ENCODE data around the gene REXO1.
"Not testable (repeated sequence)": the region's sequence is repeated elsewhere in the genome, so short reads cannot be mapped to it uniquely, and the experiment has no call there.

Gene REXO1

GRCh38 chr19:1882089-1882785 lies 34.0 kb upstream of the REXO1 start:
- Histone ChIP-seq H4K8ac (ENCODE audit: low read length) (peak overlapping the region; percentile 9), H3K36me3 (ENCODE audit: control insufficient read depth in 1 of 2, insufficient read depth in 2 of 2, low read depth in 1 of 2, low read length in 2 of 2) (peaks cover 0 to 34% of the 10 kb centered on the region in 2 experiments), H2BK12ac (ENCODE audit: low read length in 2 of 2) (no peak overlapping the region), H3K27ac (ENCODE audit: low read length, poor library complexity, severe bottlenecking) (no peak overlapping the region), H3K4ac (ENCODE audit: low read depth in 1 of 2, low read length in 2 of 2) (peak overlapping the region in 1 of 2 experiments; percentile 24), H3K9me3 (ENCODE audit: control insufficient read depth, low read length) (no peaks in the 10 kb centered on the region), H3K9ac (ENCODE audit: low read length) (peak overlapping the region; percentile 94), H3K4me1 (ENCODE audit: control insufficient read depth, insufficient read depth, low read depth, low read length) (peaks cover 29% of the 10 kb centered on the region), H3K14ac (ENCODE audit: low read length in 2 of 2) (no peak overlapping the region), H3K4me2 (ENCODE audit: low read length, poor library complexity, severe bottlenecking) (no peak overlapping the region), H2BK5ac (ENCODE audit: low read depth, low read length, poor library complexity, severe bottlenecking) (no peak overlapping the region), H4K91ac (ENCODE audit: low read length) (no peak overlapping the region), H3K27me3 (ENCODE audit: control insufficient read depth in 1 of 2, insufficient read depth in 1 of 2, low read length in 2 of 2) (no peaks in the 10 kb centered on the region), H2AFZ (ENCODE audit: low read depth, low read length) (no peak overlapping the region), H2AK5ac (ENCODE audit: low read length, severe bottlenecking) (no peak overlapping the region), H3K18ac (ENCODE audit: low read depth in 1 of 2, low read length in 2 of 2) (peak overlapping the region in 1 of 2 experiments; percentile 11), H3K79me1 (replicated peaks; ENCODE audit: low read length, poor library complexity, severe bottlenecking) (peaks cover 9% of the 10 kb centered on the region), H3K4me3 (ENCODE audit: insufficient read depth in 1 of 2, low read depth in 1 of 2, low read length in 2 of 2) (peak overlapping the region in 1 of 2 experiments; percentile 91), H2BK15ac (ENCODE audit: low read depth, poor library complexity, severe bottlenecking) (no peak overlapping the region), H2BK120ac (ENCODE audit: low read depth, low read length) (no peak overlapping the region), H3K23ac (ENCODE audit: low read length in 2 of 2) (no peak overlapping the region)
- no peak for DNase-seq
- WGBS: 79% methylated on average over 24 of the region's 31 CpGs

GRCh38 chr19:1881393-1882088 lies 33.3 kb upstream of the REXO1 start:
- H4K8ac ChIP-seq (ENCODE audit: low read length): peak overlapping the region; percentile 9
- H3K79me1 ChIP-seq (replicated peaks; ENCODE audit: low read length, poor library complexity, severe bottlenecking): peaks cover 11% of the 10 kb centered on the region
- not testable (repeated sequence) for H3K23ac ChIP-seq (ENCODE audit: low read length in 2 of 2); H3K4me2 ChIP-seq (ENCODE audit: low read length, poor library complexity, severe bottlenecking); H3K18ac ChIP-seq (ENCODE audit: low read depth in 1 of 2, low read length in 2 of 2); H2BK15ac ChIP-seq (ENCODE audit: low read depth, poor library complexity, severe bottlenecking); H3K9me3 ChIP-seq (ENCODE audit: control insufficient read depth, low read length); H3K4me3 ChIP-seq (ENCODE audit: insufficient read depth in 1 of 2, low read depth in 1 of 2, low read length in 2 of 2); H2BK120ac ChIP-seq (ENCODE audit: low read depth, low read length); H3K14ac ChIP-seq (ENCODE audit: low read length in 2 of 2); H2BK12ac ChIP-seq (ENCODE audit: low read length in 2 of 2); H2AFZ ChIP-seq (ENCODE audit: low read depth, low read length); H3K27me3 ChIP-seq (ENCODE audit: control insufficient read depth in 1 of 2, insufficient read depth in 1 of 2, low read length in 2 of 2); DNase-seq; H3K4ac ChIP-seq (ENCODE audit: low read depth in 1 of 2, low read length in 2 of 2); H3K27ac ChIP-seq (ENCODE audit: low read length, poor library complexity, severe bottlenecking); H2BK5ac ChIP-seq (ENCODE audit: low read depth, low read length, poor library complexity, severe bottlenecking); H4K91ac ChIP-seq (ENCODE audit: low read length); H3K9ac ChIP-seq (ENCODE audit: low read length); H2AK5ac ChIP-seq (ENCODE audit: low read length, severe bottlenecking)
- WGBS: 96% methylated on average over 19 of the region's 44 CpGs
- peaks cover 0 to 37% of the 10 kb centered on the region in 2 experiments for H3K36me3 ChIP-seq (ENCODE audit: control insufficient read depth in 1 of 2, insufficient read depth in 2 of 2, low read depth in 1 of 2, low read length in 2 of 2)
- peaks cover 31% of the 10 kb centered on the region for H3K4me1 ChIP-seq (ENCODE audit: control insufficient read depth, insufficient read depth, low read depth, low read length)

GRCh38 chr19:1880611-1881392 lies 32.5 kb upstream of the REXO1 start:
- H4K91ac ChIP-seq (ENCODE audit: low read length): peak overlapping the region; percentile 54
- H3K23ac ChIP-seq (ENCODE audit: low read length in 2 of 2): no peak overlapping the region
- H3K14ac ChIP-seq (ENCODE audit: low read length in 2 of 2): no peak overlapping the region
- no peak overlapping the region for H3K4ac ChIP-seq (ENCODE audit: low read depth in 1 of 2, low read length in 2 of 2)
- no peak overlapping the region for H3K4me2 ChIP-seq (ENCODE audit: low read length, poor library complexity, severe bottlenecking)
- peaks cover 14% of the 10 kb centered on the region for H3K79me1 ChIP-seq (replicated peaks; ENCODE audit: low read length, poor library complexity, severe bottlenecking)
- H3K27ac ChIP-seq (ENCODE audit: low read length, poor library complexity, severe bottlenecking): no peak overlapping the region
- no peak overlapping the region for H3K9ac ChIP-seq (ENCODE audit: low read length)
- H2AFZ ChIP-seq (ENCODE audit: low read depth, low read length): no peak overlapping the region
- no peaks in the 10 kb centered on the region for H3K27me3 ChIP-seq (ENCODE audit: control insufficient read depth in 1 of 2, insufficient read depth in 1 of 2, low read length in 2 of 2)
- WGBS: 97% methylated on average over 25 of the region's 35 CpGs
- DNase-seq: no peak
- no peak overlapping the region for H2BK12ac ChIP-seq (ENCODE audit: low read length in 2 of 2)
- no peak overlapping the region for H3K18ac ChIP-seq (ENCODE audit: low read depth in 1 of 2, low read length in 2 of 2)
- H2AK5ac ChIP-seq (ENCODE audit: low read length, severe bottlenecking): no peak overlapping the region
- no peak overlapping the region for H2BK120ac ChIP-seq (ENCODE audit: low read depth, low read length)
- H3K36me3 ChIP-seq (ENCODE audit: control insufficient read depth in 1 of 2, insufficient read depth in 2 of 2, low read depth in 1 of 2, low read length in 2 of 2): peaks cover 0 to 38% of the 10 kb centered on the region in 2 experiments
- H3K4me1 ChIP-seq (ENCODE audit: control insufficient read depth, insufficient read depth, low read depth, low read length): peaks cover 34% of the 10 kb centered on the region
- H2BK15ac ChIP-seq (ENCODE audit: low read depth, poor library complexity, severe bottlenecking): no peak overlapping the region
- peak overlapping the region; percentile 29 for H4K8ac ChIP-seq (ENCODE audit: low read length)
- no peak overlapping the region for H2BK5ac ChIP-seq (ENCODE audit: low read depth, low read length, poor library complexity, severe bottlenecking)
- no peaks in the 10 kb centered on the region for H3K9me3 ChIP-seq (ENCODE audit: control insufficient read depth, low read length)
- no peak overlapping the region for H3K4me3 ChIP-seq (ENCODE audit: insufficient read depth in 1 of 2, low read depth in 1 of 2, low read length in 2 of 2)

GRCh38 chr19:1879982-1880381 lies 31.7 kb upstream of the REXO1 start:
- not testable (repeated sequence) for H3K18ac ChIP-seq (ENCODE audit: low read depth in 1 of 2, low read length in 2 of 2); H2AFZ ChIP-seq (ENCODE audit: low read depth, low read length); H2AK5ac ChIP-seq (ENCODE audit: low read length, severe bottlenecking); H3K14ac ChIP-seq (ENCODE audit: low read length in 2 of 2); H3K4me2 ChIP-seq (ENCODE audit: low read length, poor library complexity, severe bottlenecking); DNase-seq; H2BK12ac ChIP-seq (ENCODE audit: low read length in 2 of 2); H3K4ac ChIP-seq (ENCODE audit: low read depth in 1 of 2, low read length in 2 of 2); H3K9me3 ChIP-seq (ENCODE audit: control insufficient read depth, low read length); H4K91ac ChIP-seq (ENCODE audit: low read length); H3K9ac ChIP-seq (ENCODE audit: low read length); H4K8ac ChIP-seq (ENCODE audit: low read length); H3K27ac ChIP-seq (ENCODE audit: low read length, poor library complexity, severe bottlenecking); H2BK5ac ChIP-seq (ENCODE audit: low read depth, low read length, poor library complexity, severe bottlenecking); H3K23ac ChIP-seq (ENCODE audit: low read length in 2 of 2); H2BK15ac ChIP-seq (ENCODE audit: low read depth, poor library complexity, severe bottlenecking); H3K27me3 ChIP-seq (ENCODE audit: control insufficient read depth in 1 of 2, insufficient read depth in 1 of 2, low read length in 2 of 2); H2BK120ac ChIP-seq (ENCODE audit: low read depth, low read length)
- Histone ChIP-seq H3K79me1 (replicated peaks; ENCODE audit: low read length, poor library complexity, severe bottlenecking) (peaks cover 14% of the 10 kb centered on the region), H3K4me1 (ENCODE audit: control insufficient read depth, insufficient read depth, low read depth, low read length) (peaks cover 34% of the 10 kb centered on the region), H3K36me3 (ENCODE audit: control insufficient read depth in 1 of 2, insufficient read depth in 2 of 2, low read depth in 1 of 2, low read length in 2 of 2) (peaks cover 0 to 38% of the 10 kb centered on the region in 2 experiments), H3K4me3 (ENCODE audit: insufficient read depth in 1 of 2, low read depth in 1 of 2, low read length in 2 of 2) (peak overlapping the region in 1 of 2 experiments; percentile 14)
- WGBS: 95% methylated on average over 14 of the region's 17 CpGs

Data from mesenchymal stem cell (in vitro differentiated cells and primary cell).